Prostate gland (tissue), 2 donors: ENCODE data around the gene ZNF578. TPM values are rescaled to one million over a fixed set of nuclear protein-coding genes. Genes with fewer than 3 reads are reported as not detected.
"Not testable (repeated sequence)": the region's sequence is repeated elsewhere in the genome, so short reads cannot be mapped to it uniquely, and the experiment has no call there.

ENCODE experiments used
- DNase-seq: peaks from one replicate; pipeline ENCODE4 v3.0.0-alpha.2; 2019; ENCODE audit warnings: low spot score
- H3K27ac ChIP-seq, 2 donors: fragments of 200-600 bp; sonication (generic); 2 replicates each; pipeline ENCODE4 v1.5.1; 2017 to 2019
- H3K27me3 ChIP-seq: fragments of 200-600 bp; sonication (generic); replicated peaks from 2 replicates; pipeline ENCODE4 v1.5.1; 2019; ENCODE audit not compliant: insufficient read depth
- H3K36me3 ChIP-seq, 2 donors: fragments of 200-600 bp; sonication (generic); 1 replicate in 1 of 2; 2 replicates in 1 of 2; pipeline versions ENCODE4 v1.5.1 to v1.8.1; 2017 to 2019
- H3K4me1 ChIP-seq: fragments of 200-600 bp; sonication (generic); replicated peaks from 2 replicates; pipeline ENCODE4 v1.5.1; 2019
- H3K4me3 ChIP-seq, 2 donors: fragments of 200-600 bp; sonication (generic); 2 replicates each; pipeline ENCODE4 v1.5.1; 2017 to 2019
- H3K9me3 ChIP-seq: fragments of 200-600 bp; sonication (generic); 2 replicates; pipeline ENCODE4 v1.5.1; 2017
- POLR2A ChIP-seq: fragments of 450-650 bp; IDR thresholded peaks from one replicate; pipeline ENCODE4 v1.6.1; 2016; ENCODE audit warnings: antibody characterized with exemption, mild to moderate bottlenecking
- POLR2AphosphoS5 ChIP-seq: sonication (generic); formaldehyde crosslinking; IDR thresholded peaks from one replicate; pipeline ENCODE4 v1.6.1; 2017; ENCODE audit warnings: antibody characterized with exemption
- WGBS: methylation state at CpG from one replicate; pipeline ENCODE4 v1.1.5; 2018; 5-methylcytosine and 5-hydroxymethylcytosine counted together
- intact Hi-C: fragments of 100-400 bp; cut with DNase I; formaldehyde crosslinking; loops from one replicate; pipeline ENCODE4 v1.14.2; 2022
- total RNA-seq, 2 donors: library from RNA; depleted of rRNA; stranded (reverse); fragments of >200 nt; gene quantifications; one replicate each; pipeline ENCODE4 v1.1.0, GENCODE V29; 2016
- TF ChIP-seq, protein P1 (sequence below), 4 experiments: fragments of 200-600 bp in 2 of 4; fragments of 450-650 bp in 2 of 4; sonication (generic) in 2 of 4; IDR thresholded peaks; 1 replicate in 3 of 4; 2 replicates in 1 of 4; pipeline ENCODE4 v1.5.1; 2016 to 2019; ENCODE audit warnings: antibody characterized with exemption in 4 of 4, mild to moderate bottlenecking in 2 of 4, moderate library complexity in 2 of 4

ZNF578 gene
- total RNA-seq, 2 donors from 2014 or later, result 0.68 to 10.2 TPM

DNA sequence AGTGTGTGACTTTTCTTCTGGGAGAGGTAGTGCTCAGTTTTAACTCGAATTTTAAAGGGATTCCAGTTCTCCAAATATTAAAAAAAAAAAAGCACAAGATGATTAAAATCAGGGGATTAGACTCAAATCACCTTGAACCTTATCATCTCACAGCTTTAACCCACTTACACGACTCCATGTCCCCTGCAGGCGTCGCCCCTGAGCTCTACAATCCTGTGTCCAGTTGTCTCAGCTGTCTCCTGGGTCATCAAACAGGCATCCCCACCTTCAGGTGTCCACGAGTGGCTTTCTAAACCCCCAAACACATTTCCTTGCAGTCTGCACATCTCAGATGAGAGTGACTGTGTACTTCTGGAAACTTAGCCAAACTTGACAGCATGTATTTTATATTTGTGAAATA lies 88.3 kb downstream of the ZNF578 start:
- no peak overlapping the region for H3K4me3 ChIP-seq
- no peak for DNase-seq
- H3K27ac ChIP-seq, result no peak overlapping the region
- TF ChIP-seq POLR2A, result no peak
- TF ChIP-seq, protein P1, sequence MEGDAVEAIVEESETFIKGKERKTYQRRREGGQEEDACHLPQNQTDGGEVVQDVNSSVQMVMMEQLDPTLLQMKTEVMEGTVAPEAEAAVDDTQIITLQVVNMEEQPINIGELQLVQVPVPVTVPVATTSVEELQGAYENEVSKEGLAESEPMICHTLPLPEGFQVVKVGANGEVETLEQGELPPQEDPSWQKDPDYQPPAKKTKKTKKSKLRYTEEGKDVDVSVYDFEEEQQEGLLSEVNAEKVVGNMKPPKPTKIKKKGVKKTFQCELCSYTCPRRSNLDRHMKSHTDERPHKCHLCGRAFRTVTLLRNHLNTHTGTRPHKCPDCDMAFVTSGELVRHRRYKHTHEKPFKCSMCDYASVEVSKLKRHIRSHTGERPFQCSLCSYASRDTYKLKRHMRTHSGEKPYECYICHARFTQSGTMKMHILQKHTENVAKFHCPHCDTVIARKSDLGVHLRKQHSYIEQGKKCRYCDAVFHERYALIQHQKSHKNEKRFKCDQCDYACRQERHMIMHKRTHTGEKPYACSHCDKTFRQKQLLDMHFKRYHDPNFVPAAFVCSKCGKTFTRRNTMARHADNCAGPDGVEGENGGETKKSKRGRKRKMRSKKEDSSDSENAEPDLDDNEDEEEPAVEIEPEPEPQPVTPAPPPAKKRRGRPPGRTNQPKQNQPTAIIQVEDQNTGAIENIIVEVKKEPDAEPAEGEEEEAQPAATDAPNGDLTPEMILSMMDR (IDR thresholded peaks at IDR 0.05), result no peak
- TF ChIP-seq POLR2AphosphoS5, result no peak
- no peaks in the 10 kb centered on the region for H3K27me3 ChIP-seq
- intact Hi-C loops, result no loop called here
- no peaks in the 10 kb centered on the region for H3K4me1 ChIP-seq
- 82% methylated on average over 5 of the region's 5 CpGs for WGBS
- H3K9me3 ChIP-seq, result no peaks in the 10 kb centered on the region
- H3K36me3 ChIP-seq, result no peaks in the 10 kb centered on the region

DNA sequence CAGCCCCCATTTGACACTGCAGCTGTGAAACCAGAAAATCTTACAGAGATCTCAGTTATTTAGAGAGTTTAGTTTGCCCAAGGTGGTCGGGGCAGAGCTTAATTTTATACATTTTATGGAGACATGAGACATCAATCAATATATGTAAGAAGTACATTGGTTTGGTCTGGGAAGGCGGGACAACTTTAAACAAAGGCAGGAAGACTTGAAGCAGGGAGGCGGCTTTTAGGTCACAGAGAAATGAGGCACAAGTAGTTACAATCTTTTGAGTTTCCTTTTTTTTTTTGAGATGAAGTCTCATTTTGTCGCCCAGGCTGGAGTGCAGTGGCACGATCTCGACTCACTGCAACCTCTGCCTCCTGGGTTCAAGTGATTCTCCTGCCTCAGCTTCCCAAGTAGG lies 89.2 kb downstream of the ZNF578 start:
- H3K27ac ChIP-seq, intact Hi-C loops, H3K9me3 ChIP-seq, H3K4me1 ChIP-seq, H3K27me3 ChIP-seq, H3K36me3 ChIP-seq, H3K4me3 ChIP-seq, DNase-seq: not testable (repeated sequence)
- 79% methylated on average over 6 of the region's 6 CpGs for WGBS

DNA sequence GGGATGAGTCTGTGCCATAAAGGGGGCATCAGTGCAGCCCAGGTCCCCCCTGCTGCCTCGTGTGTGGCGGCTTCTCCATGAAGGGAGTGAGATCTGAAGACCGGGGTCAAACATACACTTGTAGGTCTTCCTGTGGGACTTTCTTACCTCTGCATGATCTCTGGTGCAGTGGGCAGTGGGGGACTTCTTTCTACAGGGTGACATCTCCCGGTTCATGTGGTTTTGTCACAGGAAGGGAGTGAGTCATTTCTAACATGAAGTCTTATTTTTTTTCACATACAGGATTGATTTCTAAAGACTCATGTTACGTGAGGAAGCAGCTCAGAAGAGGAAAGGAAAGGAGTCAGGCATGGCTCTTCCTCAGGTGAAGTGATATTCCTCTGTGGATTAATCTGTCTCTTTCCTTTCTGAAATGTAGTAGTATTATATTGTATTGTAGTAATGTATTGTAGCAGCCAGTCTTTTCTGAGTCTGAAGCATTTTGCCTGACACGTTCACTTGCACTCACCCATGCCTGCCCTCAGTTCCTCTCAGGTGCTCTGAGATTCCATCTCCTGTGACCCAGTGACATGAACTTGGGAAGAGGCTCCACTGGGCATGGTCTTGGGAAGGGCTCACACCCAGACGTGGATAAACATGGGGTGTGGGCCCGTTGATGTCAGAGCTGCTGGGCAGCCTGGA lies 89.8 kb downstream of the ZNF578 start:
- intact Hi-C loops, result no loop called here
- H3K36me3 ChIP-seq, result no peaks in the 10 kb centered on the region

DNA sequence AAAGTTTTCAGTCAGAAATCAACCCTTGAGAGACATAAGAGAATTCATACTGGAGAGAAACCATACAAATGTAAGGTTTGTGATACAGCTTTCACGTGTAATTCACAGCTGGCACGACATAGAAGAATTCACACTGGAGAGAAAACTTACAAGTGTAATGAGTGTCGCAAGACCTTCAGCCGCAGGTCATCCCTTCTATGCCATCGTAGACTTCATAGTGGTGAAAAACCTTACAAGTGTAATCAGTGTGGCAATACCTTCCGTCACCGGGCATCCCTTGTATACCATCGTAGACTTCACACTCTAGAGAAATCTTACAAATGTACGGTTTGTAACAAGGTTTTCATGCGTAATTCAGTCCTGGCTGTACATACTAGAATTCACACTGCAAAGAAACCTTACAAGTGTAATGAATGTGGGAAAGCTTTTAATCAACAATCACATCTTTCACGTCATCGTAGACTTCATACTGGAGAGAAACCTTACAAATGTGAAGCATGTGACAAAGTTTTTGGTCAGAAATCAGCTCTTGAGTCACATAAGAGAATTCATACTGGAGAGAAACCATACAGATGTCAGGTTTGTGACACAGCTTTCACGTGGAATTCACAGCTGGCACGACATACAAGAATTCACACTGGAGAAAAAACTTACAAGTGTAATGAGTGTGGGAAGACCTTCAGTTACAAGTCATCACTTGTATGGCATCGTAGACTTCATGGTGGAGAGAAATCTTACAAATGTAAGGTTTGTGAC lies 101.0 kb downstream of the ZNF578 start:
- H3K9me3 ChIP-seq, result no peaks in the 10 kb centered on the region
- WGBS, result 97% methylated on average over 15 of the region's 15 CpGs

More for the DNA sequence above, 89.8 kb downstream of the ZNF578 start:
- H3K4me3 ChIP-seq, result no peak overlapping the region
- no peaks in the 10 kb centered on the region for H3K27me3 ChIP-seq
- no peak overlapping the region for H3K27ac ChIP-seq
- DNase-seq, result no peak
- TF ChIP-seq POLR2AphosphoS5 (no peak), POLR2A (no peak)
- TF ChIP-seq, protein P1 (IDR thresholded peaks at IDR 0.05), result no peak
- no peaks in the 10 kb centered on the region for H3K4me1 ChIP-seq
- WGBS, result 79% methylated on average over 8 of the region's 8 CpGs
- H3K9me3 ChIP-seq, result no peaks in the 10 kb centered on the region

DNA sequence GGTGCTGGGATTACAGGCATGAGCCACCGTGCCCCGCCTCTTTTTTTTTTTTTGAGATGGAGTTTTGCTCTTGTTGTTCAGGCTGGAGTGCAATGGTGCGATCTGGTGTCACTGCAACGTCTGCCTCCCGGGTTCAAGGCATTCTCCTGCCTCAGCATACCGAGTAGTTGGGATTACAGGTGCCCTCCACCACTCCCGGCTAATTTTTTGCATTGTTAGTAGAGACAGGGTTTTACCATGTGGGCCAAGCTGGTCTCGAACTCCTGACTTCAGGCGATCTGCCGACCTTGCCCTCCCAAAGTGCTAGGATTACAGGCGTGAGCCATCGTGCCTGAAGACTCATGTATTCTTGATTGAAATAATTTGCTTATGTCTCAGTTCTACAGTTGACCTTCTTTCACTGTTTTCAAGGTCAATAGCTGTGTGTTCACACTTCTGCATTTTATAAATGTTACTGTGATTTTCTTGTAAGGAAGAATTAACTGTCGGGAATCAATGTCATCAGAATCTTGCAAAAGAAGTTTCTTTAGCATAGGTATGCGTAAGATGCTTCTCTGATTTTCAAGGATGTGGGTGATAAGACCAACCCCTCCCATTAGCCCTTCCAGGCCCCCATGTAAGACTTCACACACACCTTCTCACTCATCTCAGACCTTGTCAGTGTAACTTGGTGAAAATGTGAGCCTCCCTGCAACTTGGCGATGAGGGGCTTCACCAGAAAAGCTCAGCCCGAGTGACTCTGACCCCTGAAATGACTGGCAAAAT lies 104.1 kb downstream of the ZNF578 start:
- Histone ChIP-seq H3K27me3 (no peaks in the 10 kb centered on the region), H3K4me3 (no peak overlapping the region), H3K9me3 (no peaks in the 10 kb centered on the region), H3K27ac (no peak overlapping the region), H3K4me1 (no peaks in the 10 kb centered on the region), H3K36me3 (peaks cover 12 to 21% of the 10 kb centered on the region in 2 donors)
- no peak for TF ChIP-seq POLR2A
- intact Hi-C loops, result no loop called here
- 97% methylated on average over 16 of the region's 16 CpGs for WGBS
- DNase-seq, result no peak

More for the DNA sequence above, 101.0 kb downstream of the ZNF578 start:
- Histone ChIP-seq H3K4me3 (no peak overlapping the region), H3K4me1 (no peaks in the 10 kb centered on the region), H3K27ac (no peak overlapping the region), H3K27me3 (no peaks in the 10 kb centered on the region), H3K36me3 (peaks cover 12 to 28% of the 10 kb centered on the region in 2 donors)
- no peak for DNase-seq
- no peak for TF ChIP-seq POLR2AphosphoS5
- TF ChIP-seq, protein P1 (IDR thresholded peaks at IDR 0.05), result no peak
- TF ChIP-seq POLR2A, result no peak
- intact Hi-C loops, result no loop called here
